ENCODE data around the gene OMA1.

GRCh38 chr1:58585581-58586151 is 39.1 kb upstream of the OMA1 start:
- no peak for TF ChIP-seq CTCF (IDR thresholded peaks at IDR 0.05)
- no peak for TF ChIP-seq POLR2A (IDR thresholded peaks at IDR 0.05)

Data from thyroid gland (tissue), 4 donors.